OCI-LY3 (cell line): ENCODE measurements around the gene SYNGR4.

Source experiments
- EZH2phosphoT487 ChIP-seq: fragments of 200-600 bp; shearing (Covaris generic); IDR thresholded peaks from 2 replicates; pipeline ENCODE4 v1.6.1; 2018; ENCODE audit warnings: antibody characterized with exemption, mixed run types, low read depth
- TF ChIP-seq, protein P1 (sequence below): fragments of 200-600, 300-600 bp; sonication (generic); IDR thresholded peaks from 2 replicates; pipeline ENCODE4 v1.5.1; 2014; ENCODE audit warnings: antibody characterized with exemption, low read length, low read depth

DNA sequence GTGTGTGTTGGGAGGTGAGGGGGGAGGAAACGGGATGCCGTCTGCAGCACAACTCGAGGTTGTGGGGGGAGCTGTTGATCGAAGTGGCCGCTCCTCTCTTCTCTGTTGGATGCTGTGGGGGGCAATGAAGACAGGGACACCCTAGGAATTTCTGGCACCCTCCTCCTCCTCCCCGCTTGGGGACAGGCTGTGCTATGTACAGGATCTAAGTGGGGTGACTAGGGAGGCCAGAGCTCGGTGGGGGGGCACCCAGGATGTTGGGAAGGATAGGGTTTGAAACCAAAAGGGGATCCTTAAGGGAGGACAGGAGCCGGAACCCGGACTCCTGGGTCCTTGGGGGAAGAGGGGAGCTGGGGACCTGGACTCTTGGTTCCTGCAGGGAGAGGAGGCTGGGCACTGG, 31.3 kb downstream of the SYNGR4 start:
- TF ChIP-seq, protein P1, sequence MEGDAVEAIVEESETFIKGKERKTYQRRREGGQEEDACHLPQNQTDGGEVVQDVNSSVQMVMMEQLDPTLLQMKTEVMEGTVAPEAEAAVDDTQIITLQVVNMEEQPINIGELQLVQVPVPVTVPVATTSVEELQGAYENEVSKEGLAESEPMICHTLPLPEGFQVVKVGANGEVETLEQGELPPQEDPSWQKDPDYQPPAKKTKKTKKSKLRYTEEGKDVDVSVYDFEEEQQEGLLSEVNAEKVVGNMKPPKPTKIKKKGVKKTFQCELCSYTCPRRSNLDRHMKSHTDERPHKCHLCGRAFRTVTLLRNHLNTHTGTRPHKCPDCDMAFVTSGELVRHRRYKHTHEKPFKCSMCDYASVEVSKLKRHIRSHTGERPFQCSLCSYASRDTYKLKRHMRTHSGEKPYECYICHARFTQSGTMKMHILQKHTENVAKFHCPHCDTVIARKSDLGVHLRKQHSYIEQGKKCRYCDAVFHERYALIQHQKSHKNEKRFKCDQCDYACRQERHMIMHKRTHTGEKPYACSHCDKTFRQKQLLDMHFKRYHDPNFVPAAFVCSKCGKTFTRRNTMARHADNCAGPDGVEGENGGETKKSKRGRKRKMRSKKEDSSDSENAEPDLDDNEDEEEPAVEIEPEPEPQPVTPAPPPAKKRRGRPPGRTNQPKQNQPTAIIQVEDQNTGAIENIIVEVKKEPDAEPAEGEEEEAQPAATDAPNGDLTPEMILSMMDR = no peak
- no peak for TF ChIP-seq EZH2phosphoT487
